ENCODE measurements around the gene ARHGEF28. TPM values are rescaled to one million over a fixed set of nuclear protein-coding genes. Genes with fewer than 3 reads are reported as not detected.

Gene ARHGEF28
- total RNA-seq, 4 donors from 2014 or later: 0.52 to 1.2 (median 0.98) TPM

GRCh38 chr5:73863876-73864275, 237.9 kb downstream of the ARHGEF28 start:
- ATAC-seq (no peak), DNase-seq (no peak)
- H3K27ac ChIP-seq: no peak overlapping the region
- no peaks in the 10 kb centered on the region for H3K9me3 ChIP-seq
- no peaks in the 10 kb centered on the region for H3K27me3 ChIP-seq
- in situ Hi-C loops (cut with MboI; ENCODE audit: low sequenced_read_pairs in 4 of 4): no loop called here
- no peak for TF ChIP-seq POLR2A (IDR thresholded peaks at IDR 0.05)
- TF ChIP-seq CTCF (IDR thresholded peaks at IDR 0.05 in 4 of 5, conservative IDR thresholded peaks at IDR 0.05 in 1 of 5): no peak
- H3K4me1 ChIP-seq: peaks cover 0 to 4% of the 10 kb centered on the region in 2 donors
- H3K36me3 ChIP-seq: no peaks in the 10 kb centered on the region
- H3K4me3 ChIP-seq: no peak overlapping the region
- intact Hi-C loops (cut with DNase I; ENCODE audit: low total_unique reads): no loop called here

- no peak for TF ChIP-seq POLR2A (IDR thresholded peaks at IDR 0.05)
- no peak for TF ChIP-seq CTCF (IDR thresholded peaks at IDR 0.05 in 4 of 5, conservative IDR thresholded peaks at IDR 0.05 in 1 of 5)
- no peak overlapping the region for H3K4me3 ChIP-seq
- no peak overlapping the region for H3K27ac ChIP-seq
- no peaks in the 10 kb centered on the region for H3K9me3 ChIP-seq
- in situ Hi-C loops (cut with MboI; ENCODE audit: low sequenced_read_pairs in 4 of 4) (no loop called here), intact Hi-C loops (cut with DNase I; ENCODE audit: low total_unique reads) (no loop called here)
- peaks cover 0 to 4% of the 10 kb centered on the region in 2 donors for H3K4me1 ChIP-seq
- DNase-seq: no peak
- ATAC-seq: no peak
- H3K36me3 ChIP-seq: no peaks in the 10 kb centered on the region
- no peaks in the 10 kb centered on the region for H3K27me3 ChIP-seq
Measured at GRCh38 chr5:73865315-73865714, 239.3 kb downstream of the ARHGEF28 start.

GRCh38 chr5:73867345-73868335, 241.6 kb downstream of the ARHGEF28 start:
- in situ Hi-C loops (cut with MboI; ENCODE audit: low sequenced_read_pairs in 4 of 4): no loop called here
- Histone ChIP-seq H3K27me3 (no peaks in the 10 kb centered on the region), H3K36me3 (no peaks in the 10 kb centered on the region), H3K27ac (no peak overlapping the region), H3K9me3 (no peaks in the 10 kb centered on the region), H3K4me1 (no peaks in the 10 kb centered on the region), H3K4me3 (no peak overlapping the region)
- TF ChIP-seq POLR2A (IDR thresholded peaks at IDR 0.05) (no peak), CTCF (IDR thresholded peaks at IDR 0.05 in 4 of 5, conservative IDR thresholded peaks at IDR 0.05 in 1 of 5) (no peak)
- ATAC-seq (no peak), DNase-seq (no peak)
- intact Hi-C loops (cut with DNase I; ENCODE audit: low total_unique reads): no loop called here

- Histone ChIP-seq H3K4me3 (no peak overlapping the region), H3K9me3 (no peaks in the 10 kb centered on the region), H3K27ac (no peak overlapping the region), H3K4me1 (no peaks in the 10 kb centered on the region), H3K36me3 (no peaks in the 10 kb centered on the region), H3K27me3 (no peaks in the 10 kb centered on the region)
- intact Hi-C loops (cut with DNase I; ENCODE audit: low total_unique reads) (no loop called here), in situ Hi-C loops (cut with MboI; ENCODE audit: low sequenced_read_pairs in 4 of 4) (no loop called here)
- DNase-seq (no peak), ATAC-seq (no peak)
- TF ChIP-seq CTCF (IDR thresholded peaks at IDR 0.05 in 4 of 5, conservative IDR thresholded peaks at IDR 0.05 in 1 of 5) (no peak), POLR2A (IDR thresholded peaks at IDR 0.05) (no peak)
Measured at GRCh38 chr5:73883646-73884045, 257.6 kb downstream of the ARHGEF28 start.
